GM19438 (cell line): ENCODE data around the gene HPCAL4.

ENCODE experiments used
- ATAC-seq: cut with Tn5 transposase; IDR thresholded peaks from one replicate; pipeline ENCODE4 v1.9.1; 2021; ENCODE audit warnings: low read depth; ENCODE audit not compliant: unreplicated experiment

Gene HPCAL4

GRCh38 chr1:39691383-39692151 is at the start of gene HPCAL4:
Gene HPCAL4, minus strand, starts transcription at chr1:39691433. Its CDS starts 6,830 bp downstream, at chr1:39684603.
- ATAC-seq, result peak; percentile 94

GRCh38 chr1:39738622-39739366 is 47.6 kb upstream of the HPCAL4 start, which contains the start of gene PPIE:
Gene PPIE, plus strand, starts transcription at chr1:39738882. Its CDS starts 19 bp downstream, at chr1:39738901.
- ATAC-seq, result peak; percentile 83

GRCh38 chr1:39737546-39738169 is 46.4 kb upstream of the HPCAL4 start:
- no peak for ATAC-seq

GRCh38 chr1:39735731-39736130 is 44.5 kb upstream of the HPCAL4 start:
- no peak for ATAC-seq

GRCh38 chr1:39733161-39733560 is 41.9 kb upstream of the HPCAL4 start:
- ATAC-seq, result no peak

- ATAC-seq, result no peak
Measured at GRCh38 chr1:39732730-39733129, 41.5 kb upstream of the HPCAL4 start.

- no peak for ATAC-seq
Measured at GRCh38 chr1:39729842-39730241, 38.6 kb upstream of the HPCAL4 start.

GRCh38 chr1:39729030-39729429 is 37.8 kb upstream of the HPCAL4 start:
- no peak for ATAC-seq

- no peak for ATAC-seq
Measured at GRCh38 chr1:39727932-39728317, 36.7 kb upstream of the HPCAL4 start.

GRCh38 chr1:39727221-39727931 is 36.1 kb upstream of the HPCAL4 start:
- no peak for ATAC-seq

- no peak for ATAC-seq
Measured at GRCh38 chr1:39726600-39726999, 35.4 kb upstream of the HPCAL4 start.

GRCh38 chr1:39722495-39722894 is 31.3 kb upstream of the HPCAL4 start:
- ATAC-seq, result no peak

- no peak for ATAC-seq
Measured at GRCh38 chr1:39721664-39722063, 30.4 kb upstream of the HPCAL4 start.

- no peak for ATAC-seq
Measured at GRCh38 chr1:39720094-39720999, 29.1 kb upstream of the HPCAL4 start.

GRCh38 chr1:39717809-39718208 is 26.6 kb upstream of the HPCAL4 start:
- no peak for ATAC-seq

GRCh38 chr1:39713557-39713956 is 22.3 kb upstream of the HPCAL4 start:
- ATAC-seq, result no peak

GRCh38 chr1:39711966-39712340 is 20.7 kb upstream of the HPCAL4 start:
- ATAC-seq, result no peak

- ATAC-seq, result no peak
Measured at GRCh38 chr1:39711104-39711965, 20.1 kb upstream of the HPCAL4 start.

- no peak for ATAC-seq
Measured at GRCh38 chr1:39707506-39707905, 16.3 kb upstream of the HPCAL4 start.
